GM12878 (cell line): ENCODE results near the gene SMIM27. TPM values are rescaled to one million over a fixed set of nuclear protein-coding genes. Genes with fewer than 3 reads are reported as not detected.

Experiments used
- ATAC-seq: fragments of 200-7000 bp; cut with Tn5 transposase; 3 replicates; pipeline ENCODE4 v1.9.1; 2020; ENCODE audit warnings: mild to moderate bottlenecking, moderate library complexity
- BruUV-seq: library from RNA; stranded (reverse); fragments of 400-500 nt; replicated peaks from 2 replicates; lab custom pipeline; 2021; lab: Mats Ljungman, UMichigan
- CTCF ChIA-PET: fragments of 300-600 bp; sonication (Branson Sonifier 250); formaldehyde crosslinking; extraction: SDS; loops from one replicate; lab custom pipeline; 2021; ENCODE audit warnings: inconsistent platforms; lab: Yijun Ruan, JAX
- POLR2A ChIA-PET: fragments of 350-600 bp; formaldehyde crosslinking; extraction: SDS; loops from one replicate; lab custom pipeline; 2021; ENCODE audit warnings: inconsistent platforms; lab: Charles Lee
- RAD21 ChIA-PET: fragments of 300-600 bp; sonication (Branson Sonifier 250); formaldehyde crosslinking; loops from one replicate; lab custom pipeline; 2023; ENCODE audit warnings: antibody characterized with exemption; ENCODE audit not compliant: unreplicated experiment; lab: Charles Lee
- SMC1A ChIA-PET: fragments of 300-600 bp; sonication (Branson Sonifier 250); formaldehyde crosslinking; loops from one replicate; lab custom pipeline; 2023; ENCODE audit not compliant: unreplicated experiment, uncharacterized antibody; lab: Charles Lee
- DNase-seq: peaks from one replicate; pipeline ENCODE4 v3.0.0-alpha.2; 2011; ENCODE audit warnings: low read depth, low spot score
- FAIRE-seq: peaks from 3 replicates; lab custom pipeline; 2011; peaks lifted over from hg19 to GRCh38; lab: Jason Lieb, UNC
- H2AFZ ChIP-seq: 2 replicates; pipeline ENCODE4 v1.6.0; 2011; ENCODE audit warnings: low read depth, low read length, control low read depth; ENCODE audit not compliant: control insufficient read depth
- H3K27ac ChIP-seq: 2 replicates; pipeline ENCODE4 v1.5.1; 2011; ENCODE audit warnings: control low read depth; ENCODE audit not compliant: control insufficient read depth, insufficient read depth
- H3K27me3 ChIP-seq, 2 experiments: replicated peaks in 1 of 2; 2 replicates each; pipeline versions ENCODE4 v1.6.0 to v1.6.1; 2011; ENCODE audit warnings: low read length in 1 of 2; ENCODE audit not compliant: control insufficient read depth in 2 of 2, insufficient read depth in 2 of 2
- H3K36me3 ChIP-seq, 2 experiments: 2 replicates each; pipeline ENCODE4 v1.5.1; 2011; ENCODE audit warnings: low read length in 1 of 2; ENCODE audit not compliant: control insufficient read depth in 2 of 2, insufficient read depth in 2 of 2
- H3K4me1 ChIP-seq: 2 replicates; pipeline ENCODE4 v1.6.1; 2011; ENCODE audit warnings: mild to moderate bottlenecking, low read length, moderate library complexity, mixed read lengths; ENCODE audit not compliant: control insufficient read depth, insufficient read depth
- H3K4me2 ChIP-seq: 2 replicates; pipeline ENCODE4 v1.6.0; 2011; ENCODE audit warnings: control low read depth; ENCODE audit not compliant: control insufficient read depth, insufficient read depth
- H3K4me3 ChIP-seq: fragments of 200-600 bp; sonication (generic); 2 replicates; pipeline ENCODE4 v1.5.1; 2016
- H3K79me2 ChIP-seq: 2 replicates; pipeline ENCODE4 v1.6.0; 2011; ENCODE audit warnings: low read length; ENCODE audit not compliant: control insufficient read depth, insufficient read depth
- H3K9ac ChIP-seq: 2 replicates; pipeline ENCODE4 v1.8.0; 2011; ENCODE audit warnings: low read length, control low read depth, mixed read lengths; ENCODE audit not compliant: control insufficient read depth, insufficient read depth
- H3K9me3 ChIP-seq: replicated peaks from 3 replicates; pipeline ENCODE4 v1.5.1; 2011; ENCODE audit warnings: mild to moderate bottlenecking, low read length; ENCODE audit not compliant: control insufficient read depth, insufficient read depth
- H4K20me1 ChIP-seq: 2 replicates; pipeline ENCODE4 v1.6.0; 2011; ENCODE audit not compliant: control insufficient read depth, insufficient read depth
- CEBPB ChIP-seq, 2 experiments: fragments of 150-350 bp in 1 of 2; IDR thresholded peaks; 2 replicates each; pipeline ENCODE4 v1.6.1; 2012 to 2014; ENCODE audit warnings: low read depth in 2 of 2, low read length in 2 of 2, borderline replicate concordance in 1 of 2, inconsistent platforms in 1 of 2
- DPF2 ChIP-seq: fragments of 450-650 bp; IDR thresholded peaks from 2 replicates; pipeline ENCODE4 v1.6.1; 2017; ENCODE audit warnings: mild to moderate bottlenecking
- RFX5 ChIP-seq: IDR thresholded peaks from 2 replicates; pipeline ENCODE4 v1.6.1; 2011; ENCODE audit warnings: low read depth, low read length, improper control_type of control experiment
- RUNX3 ChIP-seq: IDR thresholded peaks from 2 replicates; pipeline ENCODE4 v1.6.1; 2012; ENCODE audit warnings: low read length, inconsistent platforms
- WGBS: methylation state at CpG from one replicate; pipeline ENCODE4 v1.1.6; 2016; ENCODE audit warnings: low lambda C conversion rate; ENCODE audit not compliant: insufficient replicate concordance, insufficient coverage; ENCODE audit errors: missing lambda C conversion rate; 5-methylcytosine and 5-hydroxymethylcytosine counted together
- in situ Hi-C: fragments of 300-500 bp; cut with MboI; formaldehyde crosslinking; loops from 9 replicates; pipeline ENCODE4 v1.14.3; 2018; ENCODE audit warnings: mixed read lengths
- intact Hi-C: fragments of 100-400 bp; cut with micrococcal nuclease; formaldehyde crosslinking; loops from one replicate; pipeline ENCODE4 v1.14.2; 2022; ENCODE audit not compliant: unreplicated experiment
- polyA plus RNA-seq, 11 experiments: library from polyadenylated mRNA; depleted of rRNA in 4 of 11; unstranded in 6 of 11; stranded (reverse) in 5 of 11; fragments of >200 nt; fragmentation: Nextera tagmentation in 4 of 11; fragmentation: Illumina TruSeq in 1 of 11; extraction: Ambion mirVana in 4 of 11; extraction: Trizol in 1 of 11; gene quantifications; 1 replicate in 1 of 11; 2 replicates in 10 of 11; pipeline versions ENCODE4 v1.2.1 to v1.2.3, GENCODE V29; 2011 to 2016; ENCODE audit warnings: inconsistent platforms in 2 of 11, missing spikeins in 2 of 11, low read depth in 1 of 11
- total RNA-seq, 4 experiments: library from RNA; depleted of rRNA in 3 of 4; stranded (reverse); fragments of >200 nt in 3 of 4; fragmentation: Illumina TruSeq in 1 of 4; extraction: Trizol in 1 of 4; gene quantifications; 2 replicates each; pipeline versions ENCODE4 v1.2.1 to v1.2.3, GENCODE V29; 2013 to 2021
- TF ChIP-seq, protein P1 (sequence below): fragments of 450-650 bp; IDR thresholded peaks from 2 replicates; pipeline ENCODE4 v1.6.1; 2016; ENCODE audit warnings: mild to moderate bottlenecking, moderate library complexity, borderline replicate concordance

The SMIM27 gene
- total and polyA plus RNA-seq, 10 of the 15 experiments (the other 5 are each of a cell fraction or from before 2014, with no cell fraction given) = 12.2 to 47.3 (median 26.5) TPM

- TF ChIP-seq, protein P1, sequence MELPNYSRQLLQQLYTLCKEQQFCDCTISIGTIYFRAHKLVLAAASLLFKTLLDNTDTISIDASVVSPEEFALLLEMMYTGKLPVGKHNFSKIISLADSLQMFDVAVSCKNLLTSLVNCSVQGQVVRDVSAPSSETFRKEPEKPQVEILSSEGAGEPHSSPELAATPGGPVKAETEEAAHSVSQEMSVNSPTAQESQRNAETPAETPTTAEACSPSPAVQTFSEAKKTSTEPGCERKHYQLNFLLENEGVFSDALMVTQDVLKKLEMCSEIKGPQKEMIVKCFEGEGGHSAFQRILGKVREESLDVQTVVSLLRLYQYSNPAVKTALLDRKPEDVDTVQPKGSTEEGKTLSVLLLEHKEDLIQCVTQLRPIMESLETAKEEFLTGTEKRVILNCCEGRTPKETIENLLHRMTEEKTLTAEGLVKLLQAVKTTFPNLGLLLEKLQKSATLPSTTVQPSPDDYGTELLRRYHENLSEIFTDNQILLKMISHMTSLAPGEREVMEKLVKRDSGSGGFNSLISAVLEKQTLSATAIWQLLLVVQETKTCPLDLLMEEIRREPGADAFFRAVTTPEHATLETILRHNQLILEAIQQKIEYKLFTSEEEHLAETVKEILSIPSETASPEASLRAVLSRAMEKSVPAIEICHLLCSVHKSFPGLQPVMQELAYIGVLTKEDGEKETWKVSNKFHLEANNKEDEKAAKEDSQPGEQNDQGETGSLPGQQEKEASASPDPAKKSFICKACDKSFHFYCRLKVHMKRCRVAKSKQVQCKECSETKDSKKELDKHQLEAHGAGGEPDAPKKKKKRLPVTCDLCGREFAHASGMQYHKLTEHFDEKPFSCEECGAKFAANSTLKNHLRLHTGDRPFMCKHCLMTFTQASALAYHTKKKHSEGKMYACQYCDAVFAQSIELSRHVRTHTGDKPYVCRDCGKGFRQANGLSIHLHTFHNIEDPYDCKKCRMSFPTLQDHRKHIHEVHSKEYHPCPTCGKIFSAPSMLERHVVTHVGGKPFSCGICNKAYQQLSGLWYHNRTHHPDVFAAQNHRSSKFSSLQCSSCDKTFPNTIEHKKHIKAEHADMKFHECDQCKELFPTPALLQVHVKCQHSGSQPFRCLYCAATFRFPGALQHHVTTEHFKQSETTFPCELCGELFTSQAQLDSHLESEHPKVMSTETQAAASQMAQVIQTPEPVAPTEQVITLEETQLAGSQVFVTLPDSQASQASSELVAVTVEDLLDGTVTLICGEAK = peak; percentile 12; the same call in 1 of the 2 replicates
- peak; percentile 3; the same call in 1 of the 2 replicates for TF ChIP-seq RUNX3
Observed at GRCh38 chr9:32551276-32552051, 663 bp upstream of the SMIM27 start (continued).

GRCh38 chr9:32554107-32554506, 2.0 kb downstream of the SMIM27 start:
- no peak overlapping the region for H2AFZ ChIP-seq
- no TSS peak for BruUV-seq
- in situ Hi-C loops = no loop called here
- H3K27ac ChIP-seq = no peak overlapping the region
- H3K4me3 ChIP-seq = no peak overlapping the region
- 0 out of 4 replicates have a peak, but pooled peaks cover 0 to 3% of the 10 kb centered on the region in 2 experiments for H3K36me3 ChIP-seq
- ChIA-PET CTCF (interaction anchor here (0.5 to 5.6 kb wide), 4 partner anchors 11 to 175 kb away, joined by 3 to 38 read pairs (median 14); partner anchors contain the start of gene NDUFB6), SMC1A (interaction anchor here (1.0 to 2.0 kb wide), 5 partner anchors 18 to 171 kb away, joined by 3 to 11 read pairs (median 5); partner anchors contain the start of gene NDUFB6), POLR2A (interaction anchor here (0.7 to 0.9 kb wide), 3 partner anchors 170 to 1107 kb away, joined by 3 read pairs; partner anchors contain the start of gene ACO1), RAD21 (interaction anchor here (1.2 to 1.5 kb wide), 2 partner anchors 18 to 175 kb away, joined by 6 to 10 read pairs; no protein-coding TSS in a partner anchor)
- H4K20me1 ChIP-seq = no peaks in the 10 kb centered on the region
- no peak for DNase-seq
- no peak for FAIRE-seq
- no peak overlapping the region for H3K9ac ChIP-seq
- peaks cover 38% of the 10 kb centered on the region for H3K79me2 ChIP-seq
- H3K4me2 ChIP-seq = no peak overlapping the region
- no peaks in the 10 kb centered on the region for H3K27me3 ChIP-seq
- no peak for ATAC-seq
- TF ChIP-seq DPF2 = no peak
- peak in 1 of 2 experiments; percentile 71; a peak in 2 of 4 replicates for TF ChIP-seq CEBPB (IDR thresholded peaks at IDR 0.05; ENCODE audit: borderline replicate concordance in 1 of 2, low read depth in 2 of 2, low read length in 2 of 2)
- TF ChIP-seq RFX5 = peak; percentile 44; the same call in 1 of the 2 replicates
- intact Hi-C loops = no loop called here
- 55% methylated on average over 2 of the region's 2 CpGs for WGBS
- no peaks in the 10 kb centered on the region for H3K9me3 ChIP-seq
- H3K4me1 ChIP-seq = peaks cover 17% of the 10 kb centered on the region
